ENCODE results near the gene ATF7.
"Not testable (repeated sequence)": the region's sequence is repeated elsewhere in the genome, so short reads cannot be mapped to it uniquely, and the experiment has no call there.

Gene ATF7

DNA sequence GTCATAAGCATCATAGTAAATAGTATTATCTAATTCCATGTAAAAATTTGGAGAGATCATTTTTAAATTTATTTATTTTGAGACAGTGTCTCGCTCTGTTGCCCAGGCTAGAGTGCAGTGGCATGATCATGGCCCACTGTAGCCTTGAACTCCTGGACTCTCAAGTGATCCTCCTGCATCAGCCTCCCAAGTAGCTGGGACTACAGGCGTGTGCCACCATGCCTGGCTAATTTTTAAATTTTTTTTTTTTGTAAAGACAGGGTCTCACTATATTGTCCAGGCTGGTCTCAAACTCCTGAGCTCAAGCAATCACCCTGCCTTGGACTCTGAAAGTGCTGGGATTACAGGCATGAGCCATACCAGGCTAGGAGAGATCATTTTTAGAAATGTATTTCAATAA is 27.2 kb downstream of the ATF7 start:
- DNase-seq = not testable (repeated sequence)

DNA sequence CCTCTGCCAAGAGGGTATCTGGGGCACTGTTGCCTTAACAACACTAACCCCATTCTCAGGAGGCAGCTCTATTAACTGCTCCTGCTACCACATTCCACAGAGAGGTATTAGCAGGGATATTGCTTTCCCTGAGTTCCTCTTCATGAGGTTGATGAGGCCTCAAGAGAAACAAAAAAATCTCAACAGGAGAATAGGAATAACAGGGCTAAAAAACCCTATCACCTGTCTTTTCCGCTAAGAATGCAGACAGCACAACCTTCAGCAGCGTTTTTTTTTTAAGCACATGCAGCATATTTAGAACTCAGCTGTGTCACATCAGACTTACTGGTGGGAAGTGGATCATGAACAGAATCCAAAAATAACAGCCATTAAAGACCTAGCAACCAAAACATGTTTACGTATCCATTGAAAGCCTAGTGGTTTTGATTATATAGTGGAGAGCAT is 29.2 kb downstream of the ATF7 start:
- DNase-seq = no peak

- no peak for DNase-seq
These were observed 31.1 kb downstream of the ATF7 start for GRCh38 chr12:53594897-53595615.

DNA sequence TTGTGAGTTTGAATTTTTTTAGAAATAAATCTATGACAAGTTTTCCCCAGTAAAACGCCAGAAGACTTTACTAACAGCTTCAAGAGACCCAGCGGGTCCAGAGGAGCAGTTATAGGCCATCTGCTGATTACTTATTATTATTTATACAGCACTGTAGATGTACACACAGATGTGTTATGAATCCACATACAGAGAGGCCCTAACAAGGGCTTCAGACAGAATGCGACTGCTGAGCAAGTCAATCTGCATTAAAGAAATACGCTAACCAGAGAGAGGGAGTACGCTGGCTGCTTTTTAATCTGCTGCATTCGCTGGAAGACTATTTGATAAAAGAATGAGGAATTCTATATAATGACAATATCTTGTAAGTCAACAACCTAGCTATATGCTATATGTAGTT is 32.5 kb downstream of the ATF7 start:
- no peak for DNase-seq

GRCh38 chr12:53593031-53593430 is 33.2 kb downstream of the ATF7 start:
- DNase-seq = no peak

DNA sequence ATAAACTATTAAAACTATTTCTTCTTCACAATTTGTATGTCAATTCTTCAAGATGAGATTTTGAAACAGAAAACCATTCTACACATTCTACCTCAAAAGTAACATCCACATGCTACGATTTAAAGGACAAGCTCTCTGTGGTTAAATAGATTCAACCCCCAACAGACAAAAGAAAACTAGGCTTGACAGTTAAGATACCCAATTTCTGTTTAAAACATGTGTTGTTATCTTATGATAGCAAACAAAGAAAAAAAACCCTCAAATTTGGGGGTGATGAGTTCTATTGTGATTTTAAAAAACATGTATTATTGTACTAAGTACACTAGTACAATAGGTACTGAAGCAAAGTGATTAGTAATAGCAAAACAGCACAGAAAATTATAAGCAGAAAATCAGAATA is 33.8 kb downstream of the ATF7 start:
- DNase-seq = no peak

DNA sequence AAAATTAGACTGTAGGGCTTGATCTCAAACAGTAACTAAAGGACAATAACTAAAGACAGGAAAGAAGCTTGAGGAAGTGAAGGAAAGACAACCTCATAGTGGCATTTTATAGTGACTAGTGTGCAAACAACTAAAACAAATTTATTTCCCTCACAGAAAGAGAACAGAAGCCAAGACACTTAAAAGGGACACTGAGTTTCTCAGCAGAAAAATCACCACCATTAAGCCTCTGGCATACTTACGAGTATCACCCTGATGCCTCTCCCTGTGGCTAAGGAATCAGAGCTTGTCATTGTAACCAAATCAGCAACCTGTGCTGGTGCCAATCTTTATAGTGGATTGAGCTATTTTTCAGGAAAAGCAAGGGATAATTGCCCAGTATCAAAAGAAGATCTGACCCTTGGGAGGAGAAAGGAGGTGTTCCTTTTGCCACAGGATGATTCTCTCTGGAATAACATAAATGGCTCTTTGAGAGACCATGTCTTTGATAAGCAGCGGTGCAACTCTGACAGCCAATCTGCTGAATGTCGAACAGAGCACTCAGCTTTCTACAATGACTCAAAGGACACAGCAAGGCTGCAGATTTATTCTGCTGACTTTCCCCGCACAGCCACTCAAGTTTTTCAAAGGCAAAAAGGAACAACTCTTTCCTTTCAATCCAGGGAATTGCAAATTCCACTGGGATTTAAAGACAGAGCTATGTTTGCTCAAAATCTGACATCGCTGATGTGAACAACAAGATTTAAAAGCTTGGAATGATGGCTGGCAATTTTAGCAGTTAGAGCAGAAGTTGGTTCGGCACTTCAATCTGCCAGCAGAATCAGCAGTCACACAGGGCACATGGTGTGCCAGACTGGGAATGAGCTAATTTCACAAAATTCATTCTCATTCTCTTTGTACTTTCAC is 34.6 kb downstream of the ATF7 start:
- no peak for DNase-seq

- DNase-seq = no peak
These were observed 35.5 kb downstream of the ATF7 start for GRCh38 chr12:53590652-53591051.

- DNase-seq = no peak
These were observed 36.3 kb downstream of the ATF7 start for GRCh38 chr12:53589915-53590314.

DNA sequence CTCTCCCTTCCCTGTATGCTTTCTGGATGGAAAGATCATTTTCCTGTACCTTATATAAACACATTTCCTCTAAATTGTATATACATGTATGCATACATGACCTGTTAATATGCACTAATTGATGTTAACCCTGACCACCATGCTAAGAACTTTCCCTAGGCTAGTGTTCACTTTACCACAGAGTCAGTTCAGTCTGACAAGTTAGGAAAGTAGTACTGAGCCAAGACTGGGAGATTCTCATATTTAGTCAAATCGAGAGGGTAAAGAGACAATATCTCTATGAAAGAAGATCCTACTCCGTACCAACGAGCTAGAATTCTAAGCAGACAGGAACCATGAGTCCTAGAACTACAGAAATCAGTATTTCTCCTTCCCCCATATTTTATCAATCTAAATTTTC is 36.8 kb downstream of the ATF7 start:
- DNase-seq = no peak

GRCh38 chr12:53588123-53588522 is 38.1 kb downstream of the ATF7 start:
- DNase-seq = no peak

GRCh38 chr12:53586745-53587144 is 39.4 kb downstream of the ATF7 start:
- DNase-seq = no peak

GRCh38 chr12:53585448-53586125 is 40.6 kb downstream of the ATF7 start:
- no peak for DNase-seq

GRCh38 chr12:53579545-53579955 is 46.6 kb downstream of the ATF7 start:
- DNase-seq = no peak

DNA sequence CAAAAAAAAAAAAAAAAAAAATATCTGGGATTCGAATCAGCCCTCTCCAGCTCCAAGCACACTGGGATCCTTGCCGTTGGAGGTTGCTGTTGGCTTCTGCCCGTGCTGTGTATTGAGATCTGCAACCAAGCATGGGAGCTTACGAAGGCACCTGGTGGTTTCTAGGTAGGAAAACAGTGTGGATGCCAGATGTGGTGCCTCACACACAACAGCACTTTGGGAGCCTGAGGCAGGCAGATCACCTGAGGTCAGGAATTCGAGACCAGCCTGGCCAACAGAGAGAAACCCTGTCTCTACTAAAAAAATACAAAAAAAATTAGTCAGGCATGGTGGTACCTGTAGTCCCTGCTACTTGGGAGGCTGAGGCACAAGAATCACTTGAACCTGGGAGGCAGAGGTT is 47.4 kb downstream of the ATF7 start:
- DNase-seq = no peak

DNA sequence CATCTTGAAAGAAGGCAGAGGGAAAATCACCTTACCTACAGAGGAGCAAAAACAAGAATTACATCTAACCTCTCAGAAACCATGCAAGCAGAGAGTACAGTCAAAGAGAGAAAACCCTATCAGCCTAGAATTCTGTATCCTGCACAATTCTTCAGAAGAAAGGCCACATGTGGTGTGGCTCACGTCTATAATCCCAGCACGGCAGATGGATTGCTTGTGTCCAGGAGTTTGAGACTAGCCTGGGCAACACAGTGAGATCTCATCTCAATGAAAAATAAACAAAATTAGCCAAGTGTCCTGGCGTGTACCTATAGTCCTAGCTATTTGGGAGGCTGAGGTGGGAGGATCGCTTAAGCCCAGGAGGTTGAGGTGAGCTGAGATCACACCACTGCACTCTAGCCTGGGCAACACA is 48.2 kb downstream of the ATF7 start:
- DNase-seq = no peak

DNA sequence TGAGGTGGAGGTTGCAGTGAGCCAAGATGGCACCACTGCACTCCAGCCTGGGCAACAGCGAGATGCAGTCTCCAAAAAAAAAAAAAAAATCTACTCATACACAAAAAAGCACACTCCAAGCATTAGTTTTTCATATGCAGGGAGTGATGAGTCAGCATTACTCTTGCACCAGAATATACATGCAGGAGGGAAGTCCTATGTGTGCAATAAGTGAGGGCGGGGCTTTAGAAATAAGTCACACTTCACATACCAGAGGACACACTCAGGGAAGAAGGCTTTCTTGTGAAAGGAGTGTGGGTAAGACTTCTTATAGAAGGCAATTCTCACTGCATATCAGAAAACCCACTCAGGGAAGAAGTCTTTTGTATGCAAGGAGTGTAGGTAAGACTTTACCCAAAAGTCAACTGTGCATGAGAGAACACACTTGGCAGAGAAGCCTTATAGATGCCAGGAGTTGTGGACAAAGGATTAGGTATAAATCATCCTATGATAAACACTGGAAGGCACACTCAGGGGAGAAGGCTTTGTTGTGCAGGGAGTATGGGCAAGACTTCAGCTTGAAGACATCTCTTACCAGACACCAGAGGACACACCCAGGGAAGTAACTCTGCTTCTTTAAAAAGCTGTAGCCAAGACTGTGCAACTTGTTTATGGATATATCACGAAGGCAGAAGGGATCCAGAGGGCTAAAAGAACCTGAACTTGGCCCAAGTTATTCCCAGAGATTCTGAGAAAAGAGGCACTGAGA is 50.5 kb downstream of the ATF7 start:
- DNase-seq = no peak

DNA sequence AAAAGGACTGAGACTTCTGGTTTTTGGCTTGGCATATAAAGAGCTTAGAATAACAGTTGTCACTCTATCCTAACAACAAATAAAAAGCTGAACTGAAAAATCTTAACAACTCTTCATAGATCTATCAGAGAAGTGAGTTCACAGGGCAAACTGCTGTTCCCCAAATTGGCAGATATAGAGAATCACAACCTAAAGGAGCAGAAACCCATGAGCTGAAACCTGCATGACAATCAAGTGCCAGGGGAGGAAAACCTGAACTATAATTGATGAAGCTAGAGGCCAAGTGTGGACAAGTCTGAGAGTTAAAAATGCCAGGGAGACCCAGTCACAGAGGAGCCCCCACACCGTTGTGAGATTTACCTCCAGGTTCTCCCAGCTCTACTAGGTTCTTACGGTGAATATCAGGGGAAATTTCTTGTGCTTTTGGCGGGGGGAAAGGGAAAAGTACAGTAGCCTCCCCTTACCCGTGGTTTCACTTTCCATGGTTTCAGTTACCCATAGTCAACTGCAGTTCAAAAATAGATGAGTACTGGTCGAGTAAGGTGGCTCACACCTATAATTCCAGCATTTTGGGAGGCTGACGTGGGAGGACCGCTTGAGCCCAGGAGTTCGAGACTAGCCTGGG is 53.9 kb downstream of the ATF7 start:
- DNase-seq = no peak

DNA sequence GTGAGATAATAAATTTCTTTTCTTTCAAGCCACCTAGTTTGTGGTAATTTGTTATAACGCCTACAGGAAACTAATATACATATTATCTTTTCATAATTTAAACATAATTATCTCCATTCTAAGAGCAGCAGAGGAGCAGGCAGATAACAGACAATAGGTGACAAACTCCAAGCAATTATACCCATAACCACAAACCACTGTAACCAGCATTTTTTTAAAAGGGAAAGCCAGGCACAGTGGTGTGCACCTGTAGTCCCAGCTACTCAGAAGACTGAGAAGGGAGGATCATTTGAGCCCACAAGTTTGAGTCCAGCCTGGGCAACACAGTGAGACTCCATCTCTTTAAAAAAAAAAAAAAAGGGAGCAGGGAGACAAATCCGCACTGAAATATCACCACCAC is 54.9 kb downstream of the ATF7 start:
- no peak for DNase-seq

DNA sequence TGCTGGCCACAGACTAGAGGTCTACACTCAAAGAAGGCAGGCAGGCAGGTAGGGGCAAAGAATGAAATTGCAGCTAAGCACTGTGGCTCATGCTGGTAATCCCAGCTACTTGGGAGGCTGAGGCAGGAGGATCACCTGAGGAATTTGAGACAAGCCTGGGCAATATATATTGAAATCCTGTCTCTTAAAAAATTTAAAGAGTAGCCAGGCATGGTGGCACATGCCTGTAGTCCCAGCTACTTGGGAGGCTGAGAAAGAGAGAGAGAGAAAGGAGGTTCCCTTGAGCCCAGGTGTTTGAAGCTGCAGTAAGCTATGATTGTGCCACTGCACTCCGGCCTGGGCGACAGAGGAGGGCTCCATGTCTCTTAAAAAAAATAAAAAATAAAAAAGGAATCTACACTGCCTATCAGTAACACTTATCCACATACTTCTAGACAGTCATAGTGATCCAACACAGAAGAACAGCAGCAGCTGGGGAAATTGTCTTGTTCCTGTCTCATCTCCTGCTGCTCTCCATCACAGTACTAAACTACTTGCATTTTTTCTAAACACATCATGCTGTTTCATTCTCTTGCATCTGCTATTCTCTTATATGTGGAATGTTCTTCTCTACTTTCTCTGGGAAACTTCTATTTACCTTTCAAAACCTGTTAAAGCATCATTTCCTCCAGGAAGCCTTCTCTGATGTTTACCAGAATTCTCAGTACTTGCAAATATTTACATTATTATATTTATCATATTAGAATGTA is 57.2 kb downstream of the ATF7 start:
- DNase-seq = no peak
